Measurements from ENCODE around the gene DCANP1. TPM values are rescaled to one million over a fixed set of nuclear protein-coding genes. Genes with fewer than 3 reads are reported as not detected.

Gene DCANP1
- total and polyA plus RNA-seq, 2 donors (not counting 1 experiment from before 2014, with no cell fraction given): not detected

DNA sequence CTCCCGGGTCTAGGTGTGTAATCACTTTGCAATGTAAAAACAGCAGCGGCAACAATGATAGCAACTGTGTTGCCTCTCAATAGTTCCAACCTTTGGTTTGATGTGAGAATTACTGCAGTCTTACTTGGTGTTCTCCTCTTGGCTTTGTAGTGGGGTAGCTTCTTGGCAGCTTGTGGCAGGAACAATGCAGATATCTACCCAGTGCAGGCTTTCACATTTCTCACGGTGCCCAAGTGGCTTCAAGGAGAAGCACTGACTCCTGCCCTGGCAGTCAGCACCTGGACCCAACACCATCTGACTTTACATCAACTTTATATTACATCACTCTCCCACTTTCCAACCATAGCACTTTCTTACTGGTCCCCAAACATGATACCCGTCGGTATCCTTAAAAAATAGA is 33.4 kb upstream of the DCANP1 start:
- H3K27me3 ChIP-seq (replicated peaks in 1 of 4; ENCODE audit: control extremely low read depth in 1 of 4, control insufficient read depth in 3 of 4, insufficient read depth in 4 of 4, low read length in 3 of 4): peaks cover 0 to 3% (median 1%) of the 10 kb centered on the region in 4 experiments
- no peak overlapping the region for H2AFZ ChIP-seq (ENCODE audit: insufficient read depth, low read depth, low read length, poor library complexity, severe bottlenecking)
- ATAC-seq (ENCODE audit: low read depth) (no peak), DNase-seq (no peak)
- WGBS (ENCODE audit: insufficient coverage): 92% methylated on average over 3 of the region's 5 CpGs
- no peak for TF ChIP-seq EZH2 (IDR thresholded peaks at IDR 0.05; ENCODE audit: borderline replicate concordance, insufficient read depth, low read depth, low read length, poor library complexity, severe bottlenecking)
- ChIA-PET POLR2A (no interaction called here), CTCF (interaction anchor here (1.3 kb wide), 1 partner anchor 85 kb away, joined by 5 read pairs; no protein-coding TSS in a partner anchor)
- Mint-ChIP-seq H3K27me3 (peaks cover 31% of the 10 kb centered on the region), H3K9me3 (ENCODE audit: insufficient read depth) (no peaks in the 10 kb centered on the region), H3K4me1 (no peaks in the 10 kb centered on the region), H3K4me3 (no peak overlapping the region), H3K27ac (no peak overlapping the region)
- H3K36me3 ChIP-seq (replicated peaks in 1 of 2; ENCODE audit: control extremely low read depth in 1 of 2, control insufficient read depth in 1 of 2, extremely low read depth in 1 of 2, insufficient read depth in 2 of 2, low read length in 1 of 2): no peaks in the 10 kb centered on the region
- H3K79me2 ChIP-seq (ENCODE audit: control insufficient read depth, insufficient read depth, low read length): no peaks in the 10 kb centered on the region
- H3K27ac ChIP-seq (ENCODE audit: low read length in 2 of 2): no peak overlapping the region
- H3K9ac ChIP-seq (ENCODE audit: low read length): no peak overlapping the region
- H3K4me2 ChIP-seq (replicated peaks; ENCODE audit: low read depth, low read length, poor library complexity, severe bottlenecking): no peak overlapping the region
- intact Hi-C loops (cut with micrococcal nuclease): no loop called here
- no peaks in the 10 kb centered on the region for H3K9me3 ChIP-seq (ENCODE audit: control extremely low read depth in 1 of 3, control insufficient read depth in 2 of 3, insufficient read depth in 1 of 3, low read length in 2 of 3)
- no peaks in the 10 kb centered on the region for H4K20me1 ChIP-seq (ENCODE audit: control insufficient read depth, insufficient read depth, low read length, poor library complexity, severe bottlenecking)
- no peak overlapping the region for H3K4me3 ChIP-seq (ENCODE audit: control extremely low read depth in 1 of 5, extremely low read depth in 1 of 5, insufficient read depth in 1 of 5, low read depth in 2 of 5, low read length in 4 of 5)
- no peaks in the 10 kb centered on the region for H3K4me1 ChIP-seq (ENCODE audit: control insufficient read depth in 2 of 2, insufficient read depth in 2 of 2, low read length in 2 of 2)

DNA sequence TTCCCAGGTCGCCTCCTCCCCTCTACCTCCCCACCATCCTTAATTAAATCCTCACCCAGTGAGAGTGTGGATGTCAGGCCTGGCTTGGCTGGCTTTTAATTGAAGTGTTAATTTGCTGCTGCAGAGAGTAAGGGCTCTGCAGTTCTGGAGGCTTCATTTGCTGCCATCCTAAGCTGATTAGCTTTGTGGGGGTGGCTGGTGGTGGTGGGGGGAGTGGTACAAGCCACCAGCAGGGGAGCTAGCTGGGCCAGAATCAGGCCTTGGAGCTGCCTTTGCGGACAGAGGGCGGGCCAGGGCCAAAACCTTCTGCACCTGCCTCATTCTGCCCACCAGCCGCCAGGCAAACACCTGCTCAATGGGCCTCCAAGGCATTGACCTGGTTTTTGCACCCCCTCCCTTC is 31.8 kb upstream of the DCANP1 start:
- no peaks in the 10 kb centered on the region for H3K4me1 Mint-ChIP-seq
- WGBS (ENCODE audit: insufficient coverage): 100% methylated on average over 1 of the region's 4 CpGs
- Histone ChIP-seq H2AFZ (ENCODE audit: insufficient read depth, low read depth, low read length, poor library complexity, severe bottlenecking) (no peak overlapping the region), H3K27ac (ENCODE audit: low read length in 2 of 2) (no peak overlapping the region), H4K20me1 (ENCODE audit: control insufficient read depth, insufficient read depth, low read length, poor library complexity, severe bottlenecking) (no peaks in the 10 kb centered on the region), H3K27me3 (replicated peaks in 1 of 4; ENCODE audit: control extremely low read depth in 1 of 4, control insufficient read depth in 3 of 4, insufficient read depth in 4 of 4, low read length in 3 of 4) (peaks cover 0 to 3% (median 0%) of the 10 kb centered on the region in 4 experiments), H3K36me3 (replicated peaks in 1 of 2; ENCODE audit: control extremely low read depth in 1 of 2, control insufficient read depth in 1 of 2, extremely low read depth in 1 of 2, insufficient read depth in 2 of 2, low read length in 1 of 2) (no peaks in the 10 kb centered on the region), H3K9ac (ENCODE audit: low read length) (no peak overlapping the region), H3K9me3 (ENCODE audit: control extremely low read depth in 1 of 3, control insufficient read depth in 2 of 3, insufficient read depth in 1 of 3, low read length in 2 of 3) (no peaks in the 10 kb centered on the region), H3K79me2 (ENCODE audit: control insufficient read depth, insufficient read depth, low read length) (no peaks in the 10 kb centered on the region), H3K4me1 (ENCODE audit: control insufficient read depth in 2 of 2, insufficient read depth in 2 of 2, low read length in 2 of 2) (no peaks in the 10 kb centered on the region), H3K4me3 (ENCODE audit: control extremely low read depth in 1 of 5, extremely low read depth in 1 of 5, insufficient read depth in 1 of 5, low read depth in 2 of 5, low read length in 4 of 5) (no peak overlapping the region), H3K4me2 (replicated peaks; ENCODE audit: low read depth, low read length, poor library complexity, severe bottlenecking) (no peak overlapping the region)
- ATAC-seq (ENCODE audit: low read depth): no peak
- intact Hi-C loops (cut with micrococcal nuclease): no loop called here
- POLR2A ChIA-PET: no interaction called here
- TF ChIP-seq EZH2 (IDR thresholded peaks at IDR 0.05; ENCODE audit: borderline replicate concordance, insufficient read depth, low read depth, low read length, poor library complexity, severe bottlenecking): no peak
- TF ChIP-seq, protein P1, sequence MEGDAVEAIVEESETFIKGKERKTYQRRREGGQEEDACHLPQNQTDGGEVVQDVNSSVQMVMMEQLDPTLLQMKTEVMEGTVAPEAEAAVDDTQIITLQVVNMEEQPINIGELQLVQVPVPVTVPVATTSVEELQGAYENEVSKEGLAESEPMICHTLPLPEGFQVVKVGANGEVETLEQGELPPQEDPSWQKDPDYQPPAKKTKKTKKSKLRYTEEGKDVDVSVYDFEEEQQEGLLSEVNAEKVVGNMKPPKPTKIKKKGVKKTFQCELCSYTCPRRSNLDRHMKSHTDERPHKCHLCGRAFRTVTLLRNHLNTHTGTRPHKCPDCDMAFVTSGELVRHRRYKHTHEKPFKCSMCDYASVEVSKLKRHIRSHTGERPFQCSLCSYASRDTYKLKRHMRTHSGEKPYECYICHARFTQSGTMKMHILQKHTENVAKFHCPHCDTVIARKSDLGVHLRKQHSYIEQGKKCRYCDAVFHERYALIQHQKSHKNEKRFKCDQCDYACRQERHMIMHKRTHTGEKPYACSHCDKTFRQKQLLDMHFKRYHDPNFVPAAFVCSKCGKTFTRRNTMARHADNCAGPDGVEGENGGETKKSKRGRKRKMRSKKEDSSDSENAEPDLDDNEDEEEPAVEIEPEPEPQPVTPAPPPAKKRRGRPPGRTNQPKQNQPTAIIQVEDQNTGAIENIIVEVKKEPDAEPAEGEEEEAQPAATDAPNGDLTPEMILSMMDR (IDR thresholded peaks at IDR 0.05): no peak
- no peak overlapping the region for H3K27ac Mint-ChIP-seq
- H3K4me3 Mint-ChIP-seq: no peak overlapping the region
- H3K9me3 Mint-ChIP-seq (ENCODE audit: insufficient read depth): no peaks in the 10 kb centered on the region
- no peak for DNase-seq
- CTCF ChIA-PET: interaction anchor here (1.1 to 1.3 kb wide), 2 partner anchors 21 to 87 kb away, joined by 3 to 5 read pairs; no protein-coding TSS in a partner anchor
- peaks cover 30% of the 10 kb centered on the region for H3K27me3 Mint-ChIP-seq

All from B cell (primary cell).